KBM-7 (cell line): ENCODE results near the gene PARP1.

Source experiments
- DNase-seq: peaks from one replicate; pipeline ENCODE4 v3.0.0-alpha.2; 2015
- in situ Hi-C: fragments of 300-500 bp; cut with MboI; formaldehyde crosslinking; loops from 2 replicates; pipeline ENCODE4 v1.14.3; 2020; ENCODE audit warnings: low sequenced_read_pairs, low pct_unique_long_range_greater_than_20kb, mixed read lengths

Gene PARP1

DNA sequence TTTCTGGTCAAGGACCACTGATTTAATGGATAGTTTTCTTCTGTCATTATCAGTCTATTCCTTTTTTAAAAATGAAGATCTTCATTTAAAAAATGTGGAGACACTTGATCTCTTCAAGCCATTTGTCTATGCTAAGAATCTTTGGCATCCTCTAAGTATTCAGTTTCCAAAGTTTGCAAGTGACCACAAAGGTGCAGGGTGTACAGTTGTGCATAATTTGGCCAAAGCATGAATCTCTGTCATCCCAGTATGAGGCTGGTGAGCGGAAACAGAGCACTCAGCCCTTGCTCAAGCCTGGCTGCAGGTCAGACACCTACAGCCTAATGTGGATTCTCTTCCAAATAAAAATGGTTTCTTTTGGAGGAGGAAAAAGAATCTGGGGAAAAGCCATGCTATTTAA is 19.8 kb downstream of the PARP1 start:
- DNase-seq = no peak
- in situ Hi-C loops = no loop called here

DNA sequence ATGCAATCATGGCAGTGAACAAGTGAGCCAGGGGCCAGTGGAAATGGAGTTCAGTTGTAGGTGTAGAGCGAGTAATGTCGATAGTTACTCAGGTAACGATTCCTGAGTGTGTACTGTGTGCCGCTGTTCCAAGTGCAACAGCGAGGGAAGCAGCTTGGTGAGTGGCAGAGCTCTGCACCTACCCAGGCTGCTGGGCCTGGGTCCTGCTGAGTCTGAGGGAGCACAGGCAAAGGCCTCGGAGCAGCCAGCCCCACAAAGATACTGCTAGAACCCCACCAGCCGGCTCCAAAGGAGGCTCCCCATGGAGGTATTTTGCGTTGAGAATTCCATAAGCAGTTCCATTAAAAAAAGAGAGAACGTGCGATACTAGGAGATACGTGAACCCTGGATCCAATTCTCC is 23.2 kb downstream of the PARP1 start:
- DNase-seq = no peak
- in situ Hi-C loops = no loop called here

DNA sequence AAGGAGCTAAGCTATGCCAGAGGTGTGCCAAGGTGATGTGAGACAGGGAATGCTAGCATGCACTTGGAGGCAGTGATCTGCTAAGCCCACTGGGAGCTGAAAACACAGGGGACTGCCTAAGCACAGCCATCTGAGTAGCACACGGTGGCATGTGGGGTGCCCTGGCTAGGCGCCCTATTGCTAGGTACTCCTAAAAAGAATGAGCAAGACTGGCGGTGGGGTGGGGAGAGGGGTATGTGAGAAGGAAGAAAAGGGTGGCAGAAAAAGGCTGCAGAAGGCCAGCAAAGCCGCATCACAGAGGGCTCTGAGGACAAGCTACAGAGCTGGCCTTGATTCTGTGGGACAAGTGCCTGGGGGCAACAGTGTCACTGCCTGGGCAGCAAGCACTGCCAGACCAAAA is 23.9 kb downstream of the PARP1 start:
- in situ Hi-C loops = no loop called here
- no peak for DNase-seq

DNA sequence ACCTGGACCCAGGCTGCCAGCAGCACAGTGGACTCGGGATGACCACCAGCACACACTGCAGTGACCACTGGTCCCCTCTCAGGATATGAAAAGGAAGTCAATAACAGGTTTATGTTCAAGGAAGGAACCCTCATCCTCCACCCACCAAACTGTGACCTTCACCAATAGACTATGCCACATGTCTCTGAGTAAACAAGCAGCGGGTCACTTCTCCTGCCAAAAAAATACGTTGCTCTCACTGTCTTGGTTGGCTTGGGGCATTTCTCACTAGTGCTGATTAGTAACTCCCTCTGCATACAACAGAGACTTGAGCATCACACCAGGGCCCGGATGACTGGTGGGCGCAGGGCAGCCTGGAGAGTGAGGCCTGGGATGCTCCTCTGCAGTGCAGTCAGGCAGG is 25.9 kb downstream of the PARP1 start:
- DNase-seq = no peak
- in situ Hi-C loops = no loop called here

DNA sequence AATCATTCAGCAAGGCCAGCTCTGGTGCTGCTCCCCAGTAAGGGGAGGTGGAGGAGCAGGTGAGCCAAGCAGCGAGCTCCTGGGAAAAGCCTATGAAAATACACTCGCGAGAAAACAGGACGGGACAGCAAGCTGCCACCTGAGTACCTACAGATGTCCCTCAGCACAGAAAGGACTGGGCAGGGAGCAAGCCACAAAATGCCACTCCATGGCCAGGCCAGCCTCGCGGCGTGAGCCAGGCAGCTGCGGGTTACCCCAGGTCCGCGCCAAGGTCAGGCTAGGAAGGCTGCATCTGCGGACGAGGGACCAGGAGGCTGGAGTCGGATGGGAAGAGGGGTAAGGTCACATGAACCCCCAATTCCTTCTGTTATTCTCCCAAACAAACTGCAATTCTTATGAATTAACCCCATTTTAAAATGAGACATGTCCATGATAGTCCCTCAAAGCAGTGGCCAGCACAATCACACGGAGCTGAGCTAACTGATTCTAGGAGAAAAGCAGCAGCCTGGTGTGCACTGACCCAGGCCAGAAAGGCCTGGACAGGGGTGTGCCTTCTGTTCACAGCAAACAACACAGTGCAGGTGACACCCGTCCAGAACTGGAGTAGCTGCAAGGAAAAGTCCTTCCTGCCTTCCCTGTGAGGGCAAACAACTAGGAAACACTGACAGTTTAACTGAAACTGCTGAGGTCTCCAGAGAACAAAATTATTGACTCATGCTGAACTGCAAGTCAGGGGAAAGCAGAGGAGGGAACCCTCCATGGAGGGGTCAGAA is 26.5 kb downstream of the PARP1 start:
- DNase-seq = no peak
- in situ Hi-C loops = no loop called here

DNA sequence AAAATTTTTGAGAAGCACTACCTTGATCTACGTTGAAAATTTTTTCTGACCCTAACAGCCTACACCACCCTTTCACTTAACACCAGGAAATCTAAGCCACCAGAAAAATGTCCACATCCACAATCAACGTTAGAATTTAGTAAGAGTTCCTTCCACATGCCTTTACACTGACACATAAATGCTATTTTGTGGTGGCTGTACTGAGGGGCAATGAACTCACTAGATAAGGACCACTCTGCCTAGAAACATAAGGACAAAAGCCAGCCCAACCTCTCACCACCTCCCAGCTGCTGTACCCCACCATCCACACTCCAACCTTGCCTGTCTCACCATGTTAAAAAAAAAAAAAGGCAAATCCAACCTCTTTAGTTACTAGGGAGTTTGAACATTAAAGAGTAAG is 29.8 kb downstream of the PARP1 start:
- DNase-seq = no peak
- in situ Hi-C loops = no loop called here

DNA sequence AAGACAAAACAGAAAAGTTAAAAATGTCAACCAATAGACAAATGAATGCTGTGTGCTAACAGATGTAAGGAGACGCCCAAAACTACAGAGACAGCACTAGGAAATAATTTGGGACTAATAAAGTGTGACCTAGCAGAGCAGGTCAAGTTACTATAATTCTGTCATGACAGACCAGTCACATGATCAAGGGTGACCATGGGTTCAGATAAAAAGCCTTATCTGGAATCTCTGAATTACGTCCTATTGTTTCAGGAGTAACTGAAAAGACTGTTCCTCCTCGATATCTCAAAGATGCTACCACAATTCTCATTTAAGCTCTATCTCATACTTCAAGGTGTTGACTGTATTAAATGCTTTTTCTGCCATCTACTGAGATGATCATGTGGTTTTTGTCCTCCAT is 31.6 kb downstream of the PARP1 start:
- DNase-seq = no peak
- in situ Hi-C loops = no loop called here

DNA sequence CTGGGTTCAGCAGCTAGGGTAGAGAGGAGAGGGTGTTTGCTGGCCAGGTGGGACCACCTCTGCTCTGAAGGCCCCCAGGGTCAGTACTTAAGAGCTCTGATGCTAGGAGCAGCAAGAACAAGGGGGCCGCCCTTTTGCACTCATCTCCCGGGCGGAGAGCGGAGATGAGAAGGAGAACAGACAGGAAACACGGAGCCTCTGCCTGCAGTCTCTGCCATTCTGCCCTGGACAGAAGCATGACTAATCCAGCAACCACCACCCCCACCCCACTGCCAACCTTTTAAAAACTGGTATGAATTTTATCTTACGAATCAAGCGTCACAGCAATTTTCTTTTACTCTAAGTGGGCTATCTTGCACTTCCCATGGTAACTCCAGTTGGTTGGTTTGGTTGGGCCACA is 34.5 kb downstream of the PARP1 start:
- in situ Hi-C loops = no loop called here

DNA sequence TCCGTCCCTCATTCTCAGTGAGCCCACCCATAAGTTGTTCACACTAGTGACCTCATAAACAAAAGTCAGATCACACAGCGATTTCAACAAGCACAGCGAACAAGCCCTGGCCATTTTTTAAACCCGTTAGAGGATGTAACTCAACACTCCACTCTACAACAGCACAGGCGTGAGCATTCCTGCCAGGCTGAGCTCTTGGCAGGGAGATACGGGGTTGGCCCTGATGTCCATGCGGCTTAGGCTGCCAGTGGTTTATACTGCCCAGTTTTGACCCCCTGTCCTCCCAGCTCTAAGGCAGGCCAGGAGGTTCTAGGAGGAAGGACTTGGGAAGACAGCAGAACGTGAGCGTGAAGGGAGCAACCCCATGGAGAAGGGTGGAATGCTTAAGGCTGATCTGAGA is 35.0 kb downstream of the PARP1 start:
- in situ Hi-C loops = no loop called here
- DNase-seq = no peak

More for the DNA sequence above, 34.5 kb downstream of the PARP1 start:
- no peak for DNase-seq

DNA sequence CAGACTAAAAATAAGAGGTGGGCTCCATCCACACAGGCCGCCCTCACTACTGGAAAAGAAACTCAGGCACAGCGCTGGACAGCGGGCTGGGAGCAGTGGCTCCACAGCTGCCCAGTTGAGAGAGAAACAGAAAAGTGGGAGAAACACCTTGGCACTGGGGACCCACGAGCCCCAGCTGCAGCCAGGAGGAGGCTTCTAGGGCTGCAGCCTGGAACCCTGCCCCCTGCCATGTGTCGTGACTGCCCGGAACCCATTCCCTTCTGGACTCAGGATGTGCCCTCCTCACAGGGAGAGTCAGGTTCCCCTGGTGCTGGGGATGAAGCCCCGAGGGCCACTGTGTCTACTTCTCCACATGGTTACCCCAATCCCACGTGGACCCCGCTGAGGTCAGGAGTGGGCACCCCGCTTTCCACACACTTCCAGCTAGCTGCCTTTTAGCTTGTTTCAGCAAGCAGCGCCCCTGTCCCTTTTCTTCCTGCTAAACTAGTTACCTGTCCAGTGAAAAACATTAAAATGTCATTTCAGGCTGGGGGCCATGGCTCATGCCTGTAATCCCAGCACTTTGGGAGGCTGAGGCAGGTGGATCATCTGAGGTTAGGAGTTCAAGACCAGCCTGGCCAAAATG is 35.9 kb downstream of the PARP1 start:
- in situ Hi-C loops = no loop called here
- DNase-seq = no peak

DNA sequence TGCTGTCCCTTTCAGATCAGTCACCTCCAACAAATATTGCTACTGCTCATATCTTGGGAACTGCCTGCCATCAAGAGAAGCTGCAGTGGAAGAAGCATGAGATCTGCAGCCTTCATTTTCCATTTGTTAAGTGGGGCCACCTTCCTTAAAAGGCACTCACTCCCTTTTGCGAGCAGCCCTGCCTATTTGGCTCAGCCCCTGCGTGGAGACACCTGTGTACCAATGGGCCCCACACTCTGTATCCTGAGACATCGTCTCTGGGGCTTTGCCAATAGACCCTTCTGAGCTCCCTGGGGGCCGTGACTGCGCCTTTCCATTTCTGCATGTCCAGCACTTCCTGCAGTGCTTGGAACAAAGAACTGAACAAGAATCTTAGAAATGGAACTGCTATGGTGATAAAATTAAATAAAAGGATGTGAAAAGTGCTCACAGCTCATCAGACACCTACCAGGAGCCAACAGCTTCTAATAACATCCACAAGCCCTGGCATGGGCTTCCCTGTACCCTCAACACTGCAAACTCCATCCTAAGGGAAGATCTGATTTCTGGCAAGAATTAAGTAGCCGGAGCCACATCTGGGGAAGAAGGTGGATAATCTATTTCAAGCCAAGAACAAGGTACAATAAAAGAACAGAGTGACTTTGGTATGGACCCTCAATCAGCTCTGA is 36.7 kb downstream of the PARP1 start:
- in situ Hi-C loops = no loop called here
- no peak for DNase-seq

DNA sequence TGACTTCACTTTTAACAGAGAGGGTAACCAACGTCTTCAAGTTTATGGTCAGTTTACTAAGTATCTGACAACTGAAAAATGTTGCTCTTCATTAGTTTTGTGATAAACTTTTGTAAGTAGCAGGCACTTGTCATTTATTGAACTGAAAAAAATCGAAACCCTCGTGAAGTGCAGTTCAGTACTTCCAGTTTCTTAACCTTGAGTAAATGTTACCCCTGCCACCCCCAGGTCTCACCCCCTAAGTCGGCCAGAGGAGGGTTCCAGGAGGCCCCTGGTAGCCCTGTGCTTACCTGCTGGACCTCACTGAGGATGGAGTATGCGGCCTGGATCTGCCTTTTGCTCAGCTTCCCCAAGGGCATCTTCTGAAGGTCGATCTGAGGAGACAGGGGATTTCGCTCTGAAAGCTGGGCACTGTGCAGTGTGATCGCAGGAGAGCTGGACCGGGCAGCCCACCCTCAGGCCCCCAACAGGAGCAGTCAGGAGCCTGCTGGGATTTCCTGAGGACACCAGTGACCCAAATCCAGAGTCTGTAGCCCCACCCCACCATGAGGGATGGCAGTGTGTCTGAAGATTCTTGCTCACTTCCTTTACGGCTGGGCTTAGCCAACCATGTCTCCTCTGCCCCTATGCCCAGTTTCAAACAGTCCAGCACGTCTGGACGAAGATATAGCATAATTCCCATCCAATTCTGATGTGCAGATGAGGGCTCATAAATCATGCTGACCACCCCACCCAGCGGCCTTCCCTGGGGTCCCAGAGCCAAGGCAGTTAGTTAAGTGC is 37.6 kb downstream of the PARP1 start:
- in situ Hi-C loops = no loop called here
- no peak for DNase-seq

DNA sequence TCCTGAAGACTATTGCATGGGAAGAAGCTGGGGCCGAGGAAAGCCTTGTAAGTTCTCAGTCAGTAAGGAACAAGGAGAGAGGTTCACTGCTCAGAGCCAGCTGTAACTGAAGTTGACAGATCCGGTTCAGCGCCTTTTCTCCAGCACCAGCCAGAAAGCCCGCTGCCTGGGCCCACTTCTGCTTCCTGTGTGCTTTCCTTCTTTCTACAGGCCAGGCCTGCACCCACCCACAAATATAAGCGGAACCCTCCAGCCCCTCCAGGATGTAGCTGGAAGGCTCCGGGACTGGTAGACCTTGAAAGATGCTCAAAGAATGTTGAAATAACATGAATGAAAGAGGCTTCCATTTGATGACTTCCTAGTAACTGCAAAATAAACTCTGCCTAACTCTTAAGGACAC is 38.8 kb downstream of the PARP1 start:
- no peak for DNase-seq
- in situ Hi-C loops = no loop called here

DNA sequence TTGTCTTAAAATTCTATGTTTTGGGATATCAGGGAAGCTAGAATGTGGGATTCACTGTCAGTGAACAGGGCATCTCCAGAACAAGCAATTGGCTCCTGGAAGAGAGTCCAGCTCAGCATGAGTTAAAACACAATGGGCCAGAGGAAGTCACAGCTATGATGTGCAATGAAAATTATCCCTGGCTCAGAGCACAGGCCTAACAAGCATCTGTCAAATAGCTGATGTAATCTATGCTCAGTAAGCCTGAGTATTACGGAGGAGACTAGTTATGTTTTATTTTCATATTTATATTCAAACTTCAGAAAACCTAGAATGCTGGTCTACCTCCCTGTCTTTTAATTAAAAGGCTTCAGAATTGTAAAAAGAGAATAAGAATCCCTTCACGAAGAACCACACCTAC is 41.6 kb downstream of the PARP1 start:
- in situ Hi-C loops = no loop called here
- no peak for DNase-seq

DNA sequence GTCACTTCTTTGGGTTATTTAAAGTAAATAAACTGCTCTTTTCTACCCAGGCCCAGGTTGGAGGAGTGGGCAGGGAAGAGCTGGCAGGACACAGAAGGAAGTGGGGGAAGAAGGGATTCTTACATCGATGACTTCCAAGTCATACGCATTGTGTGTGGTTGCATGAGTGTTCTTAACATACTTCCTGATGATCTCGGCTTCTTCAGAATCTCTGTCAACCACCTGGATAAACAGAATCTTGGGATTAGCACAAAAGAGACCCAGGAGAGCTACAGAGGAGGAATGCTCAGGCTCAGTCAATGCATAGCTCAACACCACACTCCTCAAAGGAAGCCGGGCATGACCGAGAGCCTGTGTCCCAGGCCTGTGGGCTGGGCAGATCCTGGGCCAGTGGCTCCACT is 42.1 kb downstream of the PARP1 start:
- DNase-seq = no peak
- in situ Hi-C loops = no loop called here

DNA sequence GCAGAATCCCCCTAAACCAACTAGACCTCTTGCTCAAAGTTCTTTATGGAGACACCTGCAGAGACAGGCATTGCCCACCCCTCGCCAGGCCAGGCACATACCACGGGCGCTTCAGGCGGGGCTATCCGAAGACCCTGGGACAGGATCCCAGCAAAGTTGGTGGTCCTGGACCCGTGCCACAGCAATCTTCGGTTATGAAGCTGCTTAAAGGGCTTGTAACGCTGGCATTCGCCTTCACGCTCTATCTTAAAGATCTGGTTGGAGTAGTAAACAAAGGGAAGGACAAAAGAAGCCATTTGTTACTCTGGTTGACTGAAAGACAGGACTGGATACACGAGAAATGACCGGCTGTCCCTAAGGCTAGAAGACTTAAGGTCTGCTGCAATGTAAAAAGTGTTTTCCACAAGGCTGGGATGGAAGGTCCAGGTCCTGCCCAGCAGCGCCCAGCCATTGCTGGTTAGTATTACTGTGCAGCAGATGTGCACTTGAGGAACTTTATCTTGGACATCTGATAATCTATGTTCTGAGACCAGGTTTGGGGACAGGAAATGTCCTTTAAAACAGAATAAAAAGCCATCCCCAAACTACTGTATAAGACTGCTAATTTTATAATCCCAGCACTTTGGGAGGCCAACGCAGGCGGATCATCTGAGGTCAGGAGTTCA is 42.9 kb downstream of the PARP1 start:
- in situ Hi-C loops = no loop called here
- DNase-seq = no peak

DNA sequence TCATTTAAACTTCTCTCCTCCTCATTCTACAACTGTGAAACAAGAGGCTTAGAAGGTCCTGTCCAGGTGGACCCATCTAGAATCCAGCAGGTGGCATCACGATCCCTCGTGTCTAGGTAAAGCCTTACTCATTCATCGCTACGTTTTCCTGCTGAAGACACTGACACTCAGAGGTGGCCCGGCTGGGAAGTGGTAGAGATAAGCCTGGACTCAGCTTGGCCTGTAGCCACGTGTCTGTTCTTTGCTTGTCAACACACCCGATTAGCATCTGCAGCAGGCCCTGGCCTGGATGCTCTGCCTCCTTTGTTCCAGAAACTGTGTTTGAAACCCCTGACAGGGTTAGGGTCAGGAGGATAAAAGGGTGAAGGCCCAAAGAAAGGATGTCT is 43.4 kb downstream of the PARP1 start:
- in situ Hi-C loops = no loop called here
- DNase-seq = no peak

DNA sequence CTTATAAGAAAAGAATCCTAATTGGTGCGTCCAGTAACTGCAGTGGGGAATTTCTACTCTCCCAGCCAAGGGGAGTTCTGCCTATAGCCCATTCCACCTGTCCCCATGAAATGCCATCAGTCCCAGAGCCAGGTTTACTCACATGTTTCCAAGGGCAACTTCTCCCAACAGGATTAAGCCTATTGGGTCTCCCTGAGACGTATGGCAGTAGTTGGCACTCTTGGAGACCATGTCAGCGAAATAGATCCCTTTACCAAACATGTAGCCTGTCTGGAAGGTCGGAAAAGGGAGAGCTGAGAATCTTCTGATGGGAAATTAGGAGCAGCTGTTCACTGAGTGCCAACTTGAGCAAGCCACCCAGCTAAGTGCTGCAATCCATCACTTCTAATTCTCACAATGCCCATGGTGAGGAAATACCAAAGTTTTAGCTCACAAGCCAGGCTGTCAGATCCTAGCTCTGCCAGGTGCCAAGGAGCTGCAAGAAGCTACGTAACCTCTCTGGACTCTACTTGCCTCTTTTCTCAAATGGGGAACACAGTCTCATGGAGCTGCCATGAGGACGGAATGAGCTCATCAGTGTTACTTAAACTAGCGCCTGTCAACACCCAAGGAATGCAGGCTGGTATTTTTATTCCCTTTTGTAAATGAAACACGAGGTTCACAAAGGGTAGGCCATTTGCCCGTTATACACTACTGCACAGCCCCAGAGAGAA is 43.9 kb downstream of the PARP1 start:
- in situ Hi-C loops = no loop called here
- DNase-seq = no peak

DNA sequence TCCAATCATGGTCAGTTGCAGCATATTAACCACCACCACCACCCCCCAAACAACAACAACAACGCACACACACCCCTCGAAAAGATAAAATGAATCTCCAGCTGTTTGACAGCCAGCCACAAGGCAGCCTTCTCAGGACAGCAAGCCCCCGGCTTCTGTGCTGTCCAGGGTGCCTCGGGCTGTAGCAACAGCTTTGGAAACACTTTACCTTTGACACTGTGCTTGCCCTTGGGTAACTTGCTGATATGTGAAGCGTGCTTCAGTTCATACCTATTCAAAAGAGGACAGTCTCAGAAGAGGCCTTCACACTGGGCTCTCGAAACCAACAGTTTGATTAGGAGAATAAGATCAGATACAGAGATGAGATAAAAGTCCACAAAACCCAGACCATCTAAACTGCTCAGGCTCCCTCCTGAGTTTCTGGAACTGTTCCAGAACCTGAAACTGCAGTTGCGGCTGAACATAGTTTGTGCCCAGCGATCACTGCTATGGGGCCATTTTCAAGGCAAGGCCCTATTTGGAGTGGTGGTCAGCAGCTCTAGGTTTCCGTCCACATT is 44.9 kb downstream of the PARP1 start:
- no peak for DNase-seq
- in situ Hi-C loops = no loop called here
